AG08396 (cell line): ENCODE results near the gene SC5D.
A peak's percentile ranks its signal among the peaks of the same experiment; 100 is the strongest.

ENCODE experiments used
- DNase-seq: peaks from one replicate; pipeline ENCODE4 v3.0.0; 2012; ENCODE audit warnings: low spot score, mixed read lengths

SC5D gene

DNA sequence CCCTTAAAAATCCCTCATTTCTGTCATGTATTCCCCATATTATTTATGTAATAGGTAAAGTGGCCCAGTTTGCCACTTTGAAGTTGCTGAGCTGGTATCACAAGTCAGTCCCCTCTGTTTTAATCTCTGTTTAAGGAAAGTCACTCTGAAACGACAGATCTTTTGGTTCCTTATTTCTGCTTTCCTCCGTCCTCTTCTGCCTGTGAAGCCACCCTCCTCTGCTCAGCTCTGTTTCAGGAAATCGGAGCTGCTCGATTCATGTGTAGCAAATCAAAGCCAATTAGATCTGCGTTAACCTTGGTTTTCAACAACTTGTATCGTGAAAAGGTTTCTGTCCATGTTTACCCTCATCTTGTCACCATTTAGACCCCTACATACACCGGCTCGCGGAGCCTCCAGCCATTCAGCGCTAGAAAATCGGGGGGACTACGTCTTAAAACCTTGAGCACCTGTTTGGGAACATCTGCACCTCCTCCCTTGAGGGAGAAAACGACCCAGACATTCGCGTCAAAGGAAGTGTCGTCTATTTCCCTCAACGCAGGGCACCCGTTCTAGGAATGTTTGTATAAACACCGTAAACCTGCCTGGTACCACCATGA, 576 bp upstream of the SC5D start:
- no peak for DNase-seq

DNA sequence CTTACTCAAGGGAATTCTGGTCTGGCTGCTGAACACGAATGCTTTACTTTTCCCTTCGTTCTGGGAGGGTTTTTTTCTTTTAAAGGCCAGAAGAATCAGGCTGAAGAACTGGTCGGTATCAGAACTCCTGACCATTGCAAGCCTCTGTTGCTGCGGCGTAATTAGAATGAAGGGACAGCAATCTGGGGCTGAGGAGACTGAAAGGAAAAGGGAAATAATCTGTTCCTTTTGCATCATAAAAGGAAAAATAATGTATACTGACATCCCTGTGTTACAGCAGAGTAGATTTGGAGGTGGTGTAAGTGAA, 670 bp downstream of the SC5D start:
- DNase-seq = no peak

DNA sequence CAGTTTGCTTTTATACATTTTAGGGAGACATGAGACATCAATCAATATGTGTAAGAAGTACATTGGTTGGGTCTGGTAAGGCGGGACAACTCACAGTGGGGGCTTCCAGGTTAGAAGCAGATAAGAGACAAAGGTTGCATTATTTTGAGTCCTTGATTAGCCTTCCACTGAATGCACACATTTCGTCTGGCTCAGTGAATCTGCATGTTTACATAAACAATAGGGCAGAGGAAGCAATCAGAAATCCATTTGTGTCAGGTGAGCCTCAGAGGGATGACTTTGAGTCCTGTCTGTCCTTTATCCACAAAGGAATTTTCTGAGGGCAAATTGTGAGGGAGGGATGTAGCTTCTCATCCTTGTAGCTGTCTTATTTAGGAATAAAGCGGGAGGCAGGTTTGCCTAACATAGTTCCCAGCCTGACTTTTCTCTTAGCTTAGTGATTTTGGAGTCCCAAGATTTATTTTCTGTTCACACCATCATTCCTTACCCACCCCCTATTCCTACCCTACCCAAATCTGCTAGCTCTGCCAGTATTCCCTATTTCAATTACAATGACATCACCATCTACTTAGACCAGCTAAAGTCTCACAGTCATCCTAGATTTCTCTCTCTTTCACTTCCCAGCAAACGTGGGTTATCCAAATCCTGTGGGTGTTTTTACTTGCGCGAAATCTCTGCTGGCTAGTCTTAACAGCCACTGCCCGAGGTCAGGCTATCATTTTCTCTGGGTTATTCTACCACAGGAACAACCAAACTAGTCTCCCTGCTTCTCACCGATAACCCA, 2.9 kb downstream of the SC5D start:
- DNase-seq = no peak

DNA sequence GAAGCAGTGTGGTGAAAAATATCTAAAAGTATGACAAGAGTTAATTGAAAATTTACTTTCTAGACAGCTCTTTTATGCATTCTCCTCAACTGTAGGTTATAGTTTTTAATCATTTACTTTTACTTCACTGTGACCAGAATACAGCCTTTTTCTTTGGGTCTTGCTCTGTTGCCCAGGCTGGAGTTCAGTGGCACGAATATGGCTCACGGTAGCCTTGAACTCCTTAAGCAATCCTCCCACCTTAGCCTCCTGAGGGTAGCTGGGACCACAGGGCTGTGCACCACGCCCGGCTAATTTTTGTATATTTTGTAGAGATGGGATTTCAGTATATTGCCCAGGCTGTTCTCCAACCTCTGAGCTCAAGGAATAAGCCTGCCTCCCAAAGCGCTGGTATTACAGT, 5.3 kb downstream of the SC5D start:
- no peak for DNase-seq

DNA sequence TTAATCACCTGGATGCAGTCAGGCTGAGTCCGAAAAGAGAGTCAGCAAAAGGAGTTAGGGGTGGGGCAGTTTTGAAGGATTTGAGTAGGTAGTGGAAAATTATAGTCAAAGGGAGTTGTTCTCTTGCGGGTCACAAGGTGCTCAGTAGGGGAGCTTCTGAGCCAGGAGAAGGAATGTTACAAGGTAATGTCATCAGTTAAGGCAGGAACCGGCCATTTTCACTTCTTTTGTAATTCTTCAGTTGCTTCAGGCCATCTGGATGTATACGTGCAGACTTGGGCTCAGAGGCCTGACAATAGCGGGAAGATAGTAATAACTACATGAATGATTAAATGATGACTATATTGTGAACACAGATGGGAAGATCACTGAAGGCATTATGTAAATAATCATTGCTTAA, 6.2 kb downstream of the SC5D start:
- DNase-seq = no peak

DNA sequence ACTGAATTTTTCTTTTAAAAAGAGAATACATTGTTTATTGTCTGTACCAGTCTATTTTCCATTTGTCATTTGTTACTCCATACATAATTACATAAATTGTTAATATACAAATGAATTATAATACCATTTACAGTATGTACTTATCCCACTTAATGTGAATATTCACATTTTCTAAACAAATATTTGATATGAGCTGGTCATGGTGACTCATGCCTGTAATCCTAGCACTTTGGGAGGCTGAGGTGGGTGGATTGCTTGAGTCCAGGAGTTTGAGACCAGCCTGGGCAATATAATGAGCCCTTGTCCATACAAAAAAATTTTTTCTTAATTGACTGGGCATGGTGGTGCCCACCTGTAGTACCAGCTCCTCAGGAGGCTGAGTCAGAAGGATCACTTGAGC, 6.8 kb downstream of the SC5D start:
- no peak for DNase-seq

DNA sequence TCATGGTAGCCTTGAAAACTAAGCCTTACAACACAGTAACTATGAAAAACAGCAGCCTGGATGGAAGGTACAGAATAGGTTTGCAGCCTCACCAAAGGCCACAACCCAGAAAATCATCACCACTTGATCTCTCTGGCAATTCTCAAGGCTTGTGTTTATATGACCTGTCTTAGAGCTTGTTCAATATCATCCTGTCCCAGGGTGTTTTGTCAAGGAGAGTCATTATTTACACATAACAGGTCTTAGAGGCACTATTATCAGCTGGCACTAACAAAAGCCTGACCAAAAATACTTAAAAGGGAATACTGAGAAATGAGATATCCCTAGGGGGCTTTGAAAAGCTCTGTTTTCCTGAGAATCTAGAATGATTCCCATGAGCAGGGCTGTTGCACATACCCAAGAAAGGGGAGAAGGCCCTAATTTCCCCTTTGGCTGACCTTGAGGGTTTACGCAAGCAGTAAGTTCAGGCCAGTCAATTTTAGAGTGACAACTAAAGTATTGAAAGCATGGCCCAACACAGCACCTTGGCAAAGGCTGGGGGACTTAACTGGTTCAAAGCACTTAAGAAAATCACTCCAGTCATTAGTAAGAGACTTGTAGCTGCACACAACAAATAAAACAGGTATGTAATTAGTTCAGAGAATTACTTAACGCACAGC, 7.9 kb downstream of the SC5D start:
- DNase-seq = no peak

DNA sequence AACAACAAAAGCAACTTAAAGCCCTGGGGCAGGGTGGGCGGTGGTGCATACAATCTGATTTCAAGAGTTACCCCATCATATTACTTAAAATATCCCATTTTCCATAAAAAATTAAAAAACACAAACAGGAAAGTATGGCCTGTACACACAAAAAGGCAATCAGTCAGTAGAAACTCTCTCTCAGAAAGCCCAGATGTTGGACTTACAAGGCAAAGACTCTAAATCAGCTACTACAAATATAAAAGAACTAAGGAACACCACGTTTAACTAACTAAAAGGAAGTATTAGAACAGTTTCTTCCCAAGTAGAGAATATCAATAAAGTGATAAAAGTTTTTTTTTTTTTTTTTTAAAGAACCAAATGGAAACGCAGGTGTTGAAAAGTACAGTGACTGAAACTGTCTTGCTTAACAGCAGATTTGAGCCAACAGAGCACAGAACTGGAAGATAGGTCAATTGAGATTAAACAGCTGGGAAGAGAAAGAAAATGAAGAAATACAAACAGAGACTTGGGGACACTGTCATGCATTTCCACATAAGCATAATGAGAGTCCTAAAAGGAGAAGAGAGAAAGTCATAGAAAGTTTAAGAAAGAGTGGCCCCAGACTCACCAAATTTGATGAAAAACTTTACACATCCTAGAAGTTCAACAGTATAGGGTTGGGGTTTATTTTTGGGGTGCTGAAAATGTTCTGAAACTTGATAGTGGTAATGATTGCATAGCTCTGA, 8.6 kb downstream of the SC5D start:
- no peak for DNase-seq

DNA sequence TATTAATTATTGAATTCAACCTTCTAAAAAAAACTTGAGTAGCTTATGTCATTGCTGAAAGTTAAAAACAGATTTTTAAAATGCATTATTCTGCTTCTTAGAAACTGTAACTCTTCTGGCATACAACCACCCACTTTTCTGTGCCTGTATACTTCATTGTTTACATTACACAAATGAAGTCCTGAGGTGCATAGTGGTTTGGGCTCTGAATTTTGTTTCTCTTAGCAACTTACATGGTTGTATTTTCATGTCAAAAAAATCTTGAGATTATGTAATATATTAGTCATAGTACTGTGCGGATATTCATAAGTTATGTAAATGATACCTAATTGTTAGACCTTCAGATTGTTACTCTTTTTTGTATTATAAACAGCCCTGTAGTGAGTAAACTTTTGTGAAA, 12.2 kb downstream of the SC5D start:
- DNase-seq = no peak

DNA sequence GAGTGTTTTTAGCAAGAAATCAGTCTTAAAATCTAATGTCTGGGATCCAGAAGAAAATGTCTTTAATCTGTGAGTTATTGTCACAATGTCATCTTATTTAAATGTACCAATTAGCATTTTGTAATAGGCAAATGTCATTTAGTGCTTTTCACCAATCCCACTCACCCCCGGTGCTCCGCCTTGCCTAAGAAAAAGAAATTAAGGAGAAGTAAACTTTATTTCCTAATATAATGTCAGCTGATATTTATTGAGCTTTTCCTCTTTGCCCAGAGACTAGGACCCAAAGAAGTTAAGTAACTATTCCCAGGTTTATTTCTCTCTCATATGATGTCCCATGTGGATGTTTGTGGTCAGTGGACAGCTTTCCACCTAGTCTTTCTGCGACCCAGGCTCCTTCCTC, 16.2 kb downstream of the SC5D start:
- no peak for DNase-seq

DNA sequence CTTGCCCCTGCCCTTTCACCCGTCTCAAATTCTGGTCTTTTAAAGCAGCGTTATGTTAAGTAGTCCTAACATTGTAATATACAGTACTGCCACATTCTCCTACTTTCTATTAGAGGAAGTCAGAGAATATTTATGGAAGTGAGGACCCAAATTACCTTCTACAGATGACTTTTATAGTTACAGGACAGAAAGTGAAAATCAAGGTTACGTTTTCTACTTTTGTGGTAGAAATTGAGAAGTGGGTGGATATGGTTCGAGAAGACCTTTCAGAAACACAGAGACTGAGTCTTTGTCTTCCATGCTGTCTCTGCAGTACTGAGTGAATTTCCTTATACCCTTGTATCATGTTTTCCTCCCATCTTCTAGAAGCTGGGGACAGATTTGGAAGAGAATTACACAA, 17.1 kb downstream of the SC5D start:
- no peak for DNase-seq

DNA sequence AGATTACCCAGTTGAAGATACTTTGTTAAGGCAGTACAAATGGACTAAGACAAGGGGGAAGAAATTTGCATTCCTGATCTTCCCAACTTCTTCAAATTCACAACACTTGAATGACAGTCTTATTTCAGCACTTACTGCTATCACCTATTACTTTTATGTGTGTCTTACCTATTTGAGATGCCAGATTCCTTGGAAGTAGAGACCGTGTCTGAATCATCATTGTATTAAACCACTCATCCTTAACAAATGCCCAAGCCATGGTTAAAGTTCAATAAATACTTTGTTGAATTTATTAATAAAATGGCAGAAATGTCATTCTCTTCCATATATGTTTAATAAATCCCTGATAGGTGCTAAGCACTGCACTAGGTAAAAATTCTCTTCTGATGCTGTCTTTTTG, 18.3 kb downstream of the SC5D start:
- DNase-seq = no peak

DNA sequence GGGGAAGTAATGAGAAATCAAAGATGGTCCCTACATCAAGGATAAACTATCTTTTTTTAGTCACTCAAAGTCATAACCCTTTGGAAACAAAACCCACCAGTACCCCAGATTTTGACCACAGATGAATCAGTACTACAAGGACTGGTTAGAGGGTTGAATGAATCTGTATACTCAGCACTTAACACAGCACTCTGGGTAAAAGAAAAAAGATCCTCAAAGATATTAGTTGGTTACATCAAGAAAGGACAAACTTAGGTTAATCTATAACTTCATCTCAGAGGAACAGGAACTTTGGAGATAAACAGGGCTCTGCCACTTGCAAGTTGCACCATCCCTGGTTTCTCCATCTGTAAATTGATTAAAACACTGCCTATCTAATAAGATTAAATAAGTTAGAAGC, 18.8 kb downstream of the SC5D start:
- DNase-seq = no peak

DNA sequence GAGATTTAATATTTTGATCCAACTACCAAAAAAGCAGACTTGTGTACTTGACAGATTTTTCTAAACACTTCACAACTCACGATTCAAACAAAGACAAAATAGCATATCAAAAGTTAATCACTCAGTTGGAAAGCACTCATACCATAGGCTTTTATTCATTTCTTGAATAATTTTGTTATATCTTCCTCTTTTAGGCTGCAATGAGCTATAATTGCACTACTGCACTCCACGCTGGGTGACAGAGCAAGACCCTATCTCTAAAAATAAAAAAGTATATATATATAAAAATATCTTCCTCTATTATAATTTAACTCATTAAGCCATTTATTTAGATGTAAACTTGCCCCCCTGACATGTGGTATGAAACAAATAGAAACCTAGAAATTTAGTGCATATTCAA, 19.9 kb downstream of the SC5D start:
- DNase-seq = no peak

DNA sequence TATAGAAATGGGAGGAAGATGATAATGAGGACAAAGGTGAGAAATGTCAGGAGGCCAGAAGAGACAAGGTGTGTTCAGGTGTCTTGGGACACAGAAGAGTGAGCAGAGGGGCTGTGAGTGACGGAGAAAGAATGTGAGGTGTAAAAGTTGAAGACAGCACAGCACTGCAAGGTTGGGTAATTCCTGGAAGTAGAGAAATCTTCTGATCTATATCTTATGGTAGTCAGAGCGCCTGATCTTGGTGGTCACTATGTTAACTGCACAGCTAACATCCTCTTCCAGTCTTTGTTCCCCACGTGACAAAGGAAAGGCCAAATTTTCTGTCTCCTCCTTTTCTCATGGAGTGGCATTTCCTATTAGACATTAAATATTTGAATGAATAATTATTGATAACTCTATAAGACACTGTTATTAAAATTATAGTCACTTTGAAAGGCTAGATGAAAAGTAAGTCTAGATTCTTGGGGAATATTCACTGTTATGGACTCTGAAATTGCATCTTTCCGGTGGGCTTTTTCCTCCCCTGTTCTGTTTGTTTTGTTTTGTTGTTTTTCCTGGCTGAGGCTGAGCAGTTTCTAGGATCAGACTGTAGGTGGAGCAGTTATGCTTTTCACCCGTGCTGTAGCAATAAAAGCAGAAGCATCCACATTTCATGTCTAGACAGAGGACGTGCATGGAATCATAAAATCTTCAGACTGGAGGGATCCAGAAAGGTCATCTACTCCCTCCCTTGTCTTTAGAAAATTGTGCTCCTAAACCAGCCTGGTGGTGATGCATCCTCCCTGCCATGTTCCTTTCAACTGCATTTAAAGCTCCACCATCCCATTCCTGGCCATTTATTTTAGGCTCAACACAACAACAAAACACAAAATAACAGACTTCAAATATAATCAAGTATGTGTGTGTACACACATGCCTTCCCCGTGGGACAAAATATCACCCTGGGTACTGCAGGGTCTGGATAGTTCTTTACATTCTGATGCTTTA, 26.6 kb downstream of the SC5D start:
- DNase-seq = peak; percentile 49

DNA sequence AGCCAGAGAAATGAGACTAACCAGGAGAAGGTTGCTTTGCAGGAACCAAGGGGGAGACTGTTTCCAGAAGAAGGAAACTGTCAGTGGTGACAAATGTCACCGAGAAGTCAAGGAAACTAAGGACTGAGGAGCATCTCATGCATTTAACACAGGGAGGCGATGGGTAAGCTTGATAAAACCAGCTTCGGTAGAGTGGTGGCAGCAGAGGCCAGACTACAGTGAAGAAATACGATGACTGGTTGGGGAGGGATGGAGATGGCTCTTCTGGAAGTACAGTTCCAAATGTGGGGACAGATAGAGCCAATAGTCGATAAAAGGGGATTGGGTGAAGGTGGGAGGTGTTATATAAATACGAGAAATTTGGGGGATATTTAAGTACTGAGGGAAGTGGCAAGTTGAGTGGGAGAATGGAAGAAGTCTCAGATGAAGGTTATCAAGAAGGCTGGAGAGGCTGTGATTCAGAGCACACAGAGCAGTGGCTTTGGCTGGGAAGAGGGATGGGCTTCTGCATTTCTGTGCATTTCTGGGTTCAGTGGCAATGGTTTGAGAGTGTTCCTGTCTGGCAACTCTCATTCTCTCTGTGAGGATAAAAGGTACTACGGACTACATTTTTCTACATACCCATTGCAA, 29.2 kb downstream of the SC5D start:
- DNase-seq = peak; percentile 19

DNA sequence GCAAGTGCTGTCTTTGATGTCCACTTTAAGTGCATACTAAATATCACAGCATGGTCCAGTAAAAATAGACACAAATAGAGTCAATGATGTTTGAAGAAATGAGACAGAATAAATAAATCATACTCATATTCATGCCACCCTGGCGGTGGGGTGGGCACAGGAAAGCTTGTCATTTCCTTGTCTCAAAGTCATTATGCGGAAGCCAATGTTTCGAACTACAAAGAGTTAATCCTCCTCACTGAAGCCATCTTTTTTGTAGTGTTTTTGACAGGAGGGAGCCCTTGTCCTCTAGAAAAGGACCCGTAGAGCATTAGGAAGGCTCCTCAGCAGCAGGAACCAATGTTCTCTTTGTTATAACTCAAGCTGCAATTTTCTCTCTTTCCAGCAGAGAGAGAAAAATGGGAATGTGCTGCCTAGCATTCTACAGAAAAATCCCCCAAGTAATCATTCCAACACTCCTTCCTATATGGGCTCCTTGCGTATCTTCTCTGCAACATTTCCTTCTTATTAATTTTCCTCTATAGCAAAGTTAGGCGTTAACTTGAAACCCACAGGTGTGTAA, 30.6 kb downstream of the SC5D start:
- no peak for DNase-seq

DNA sequence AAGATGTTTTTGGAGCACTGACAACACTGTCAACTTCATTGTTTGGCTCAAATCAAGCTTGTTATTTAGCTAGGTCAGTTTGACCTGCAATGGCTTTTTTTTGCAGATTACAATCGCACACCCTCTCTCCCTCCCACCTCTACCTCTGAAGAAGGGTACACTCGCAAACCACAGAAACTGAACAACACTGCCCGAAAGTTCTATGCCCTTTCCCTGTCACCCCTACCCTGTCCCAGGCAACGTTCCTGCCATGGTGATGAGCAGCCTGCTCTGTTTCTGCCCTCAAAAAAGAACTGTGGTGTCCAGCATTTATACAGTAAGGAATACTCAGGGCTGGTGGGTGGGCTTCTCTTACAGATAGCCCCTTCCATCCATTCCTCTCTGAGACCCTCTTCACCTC, 33.7 kb downstream of the SC5D start:
- DNase-seq = no peak

DNA sequence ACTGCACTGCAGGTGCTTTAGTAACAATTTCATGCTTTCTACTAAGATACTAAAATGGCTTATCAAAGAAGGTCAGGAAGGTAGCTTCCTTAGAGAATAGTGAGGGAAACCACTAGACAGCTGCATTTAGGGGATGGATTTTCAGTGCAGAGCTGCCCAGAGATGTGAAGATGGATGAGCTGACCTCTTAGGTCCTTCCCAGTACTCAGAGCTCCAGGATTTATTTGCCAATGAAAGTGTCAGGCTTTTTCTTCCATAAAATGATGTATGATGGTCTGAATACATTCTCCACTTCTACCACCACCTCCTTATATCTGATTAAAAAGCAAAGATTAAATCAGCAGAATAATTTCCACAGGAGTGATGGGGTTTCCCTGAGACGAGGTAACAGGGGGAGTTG, 35.0 kb downstream of the SC5D start:
- DNase-seq = no peak

DNA sequence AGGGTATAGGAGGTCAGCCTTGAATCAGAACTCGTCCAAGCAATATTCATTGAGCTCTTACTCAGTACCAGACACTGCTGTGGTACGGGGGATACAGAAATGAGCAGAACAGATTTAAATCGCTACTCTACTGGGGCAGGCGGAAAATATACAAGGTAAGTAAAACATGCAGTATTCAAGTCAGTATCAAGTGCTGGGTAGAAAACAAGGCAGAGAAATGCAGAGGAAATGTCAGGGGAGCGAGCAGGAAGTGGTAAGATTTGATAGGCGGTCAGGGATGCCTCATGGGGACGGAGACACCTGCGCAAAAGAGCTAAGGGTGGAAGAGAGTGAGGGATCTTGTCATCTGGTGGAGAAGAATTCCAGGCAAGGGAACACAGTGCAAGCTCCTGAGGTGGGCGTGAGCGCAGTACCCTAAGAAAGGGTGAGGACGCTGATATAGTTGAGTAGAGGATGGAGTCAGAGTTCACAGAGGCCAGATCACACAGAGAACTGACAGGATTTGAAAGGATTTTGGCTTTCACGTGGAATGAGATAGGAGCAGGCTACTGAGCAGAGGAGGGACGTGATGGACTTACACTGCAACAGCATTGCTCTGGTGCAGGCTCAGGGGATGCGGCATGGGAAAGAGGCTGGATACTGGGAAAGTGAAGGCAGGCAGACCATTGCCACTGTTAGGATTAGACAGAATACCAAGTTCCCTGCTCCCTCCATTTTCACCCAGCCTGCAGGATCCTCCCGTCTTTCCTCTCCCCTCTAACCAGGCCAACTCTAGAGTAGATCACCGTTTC, 35.8 kb downstream of the SC5D start:
- no peak for DNase-seq
